ENCODE results near the gene USP54. TPM values are rescaled to one million over a fixed set of nuclear protein-coding genes. Genes with fewer than 3 reads are reported as not detected.
"Not testable (repeated sequence)": the region's sequence is repeated elsewhere in the genome, so short reads cannot be mapped to it uniquely, and the experiment has no call there.

USP54 gene
- total and polyA plus RNA-seq, 2 donors (not counting 3 experiments of a cell fraction or from before 2014, with no cell fraction given), result 9.3 to 14.2 TPM

DNA sequence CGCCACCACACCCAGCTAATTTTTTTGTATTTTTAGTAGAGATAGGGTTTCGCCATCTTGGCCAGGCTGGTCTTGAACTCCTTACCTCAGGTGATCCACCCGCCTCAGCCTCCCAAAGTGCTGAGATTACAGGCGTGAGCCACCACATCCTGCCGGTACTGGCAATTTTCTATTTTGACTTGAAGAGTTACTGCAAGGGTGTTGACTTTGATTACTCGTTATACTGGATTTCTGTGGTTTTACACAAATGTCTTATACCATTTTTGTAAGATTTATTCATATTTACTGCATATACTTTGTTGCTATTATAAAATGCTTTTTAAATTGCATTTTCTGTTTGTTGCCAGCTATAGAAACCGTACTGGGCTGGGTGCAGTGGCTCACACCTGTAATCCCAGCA lies 24.1 kb downstream of the USP54 start:
- H4K20me1 ChIP-seq (replicated peaks; ENCODE audit: control insufficient read depth, extremely low read depth, insufficient read depth, low read length); BruUV-seq (replicated peaks); DNase-seq (ENCODE audit: low read depth, low spot score); POLR2A ChIA-PET; intact Hi-C loops (cut with micrococcal nuclease); H3K9ac ChIP-seq (replicated peaks; ENCODE audit: extremely low read depth, insufficient read depth, low read length); dilution Hi-C loops (cut with MboI; ENCODE audit: extremely low pct_ligation_motif_present, low sequenced_read_pairs); H3K27ac ChIP-seq (ENCODE audit: insufficient read depth, low read depth, low read length); H3K4me1 ChIP-seq (ENCODE audit: control insufficient read depth, extremely low read depth, insufficient read depth, low read length); H3K4me2 ChIP-seq (ENCODE audit: insufficient read depth, low read length); H3K4me3 ChIP-seq (replicated peaks in 1 of 3; ENCODE audit: insufficient read depth in 1 of 3, low read depth in 1 of 3, low read length in 3 of 3); CTCF ChIA-PET; H2AFZ ChIP-seq (ENCODE audit: low read depth, low read length); H3K9me3 ChIP-seq (replicated peaks; ENCODE audit: control insufficient read depth, insufficient read depth, low read length); FAIRE-seq; H3K27me3 ChIP-seq (ENCODE audit: control insufficient read depth in 2 of 2, insufficient read depth in 2 of 2, low read length in 2 of 2); H3K79me2 ChIP-seq (ENCODE audit: control insufficient read depth, insufficient read depth, low read length); H3K36me3 ChIP-seq (ENCODE audit: control insufficient read depth in 2 of 2, extremely low read depth in 1 of 2, insufficient read depth in 2 of 2, low read length in 2 of 2); H3K9me1 ChIP-seq (replicated peaks; ENCODE audit: control insufficient read depth, extremely low read depth, insufficient read depth, low read length): not testable (repeated sequence)

DNA sequence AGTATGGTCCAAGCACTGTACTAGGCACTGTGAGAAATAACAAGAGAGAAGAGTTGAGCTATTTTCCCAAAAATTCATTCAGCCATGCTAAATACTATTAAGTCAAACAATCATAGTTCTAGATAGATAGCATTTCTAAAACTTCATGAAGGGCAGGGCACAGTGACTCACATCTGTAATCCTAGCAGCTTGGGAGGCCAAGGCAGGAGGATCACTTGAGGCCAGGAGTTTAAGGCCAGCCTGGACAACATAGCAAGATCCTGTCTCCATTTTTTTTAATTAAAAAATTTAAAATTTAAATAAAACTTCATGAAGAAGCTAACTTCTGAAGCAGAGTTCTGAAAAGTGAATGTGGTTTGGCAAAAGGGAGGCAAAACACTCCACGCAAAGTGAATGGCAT lies 29.9 kb downstream of the USP54 start:
- Histone ChIP-seq H3K27me3 (ENCODE audit: control insufficient read depth in 2 of 2, insufficient read depth in 2 of 2, low read length in 2 of 2) (no peaks in the 10 kb centered on the region), H3K9me1 (replicated peaks; ENCODE audit: control insufficient read depth, extremely low read depth, insufficient read depth, low read length) (no peaks in the 10 kb centered on the region), H3K36me3 (ENCODE audit: control insufficient read depth in 2 of 2, extremely low read depth in 1 of 2, insufficient read depth in 2 of 2, low read length in 2 of 2) (no peaks in the 10 kb centered on the region), H4K20me1 (replicated peaks; ENCODE audit: control insufficient read depth, extremely low read depth, insufficient read depth, low read length) (no peaks in the 10 kb centered on the region), H3K4me1 (ENCODE audit: control insufficient read depth, extremely low read depth, insufficient read depth, low read length) (no peaks in the 10 kb centered on the region), H3K27ac (ENCODE audit: insufficient read depth, low read depth, low read length) (no peak overlapping the region), H3K9me3 (replicated peaks; ENCODE audit: control insufficient read depth, insufficient read depth, low read length) (no peaks in the 10 kb centered on the region), H3K4me3 (replicated peaks in 1 of 3; ENCODE audit: insufficient read depth in 1 of 3, low read depth in 1 of 3, low read length in 3 of 3) (no peak overlapping the region), H3K4me2 (ENCODE audit: insufficient read depth, low read length) (no peak overlapping the region), H3K79me2 (ENCODE audit: control insufficient read depth, insufficient read depth, low read length) (no peaks in the 10 kb centered on the region), H3K9ac (replicated peaks; ENCODE audit: extremely low read depth, insufficient read depth, low read length) (no peak overlapping the region), H2AFZ (ENCODE audit: low read depth, low read length) (no peak overlapping the region)
- TF ChIP-seq FOS (IDR thresholded peaks at IDR 0.05; ENCODE audit: borderline replicate concordance, insufficient read depth, low read length), result no peak
- TF ChIP-seq EZH2 (IDR thresholded peaks at IDR 0.05; ENCODE audit: borderline replicate concordance, low read depth, low read length, severe bottlenecking), result no peak
- TF ChIP-seq JUN (IDR thresholded peaks at IDR 0.05; ENCODE audit: borderline replicate concordance, insufficient read depth, insufficient read length, low read depth), result no peak
- TF ChIP-seq, protein P1, sequence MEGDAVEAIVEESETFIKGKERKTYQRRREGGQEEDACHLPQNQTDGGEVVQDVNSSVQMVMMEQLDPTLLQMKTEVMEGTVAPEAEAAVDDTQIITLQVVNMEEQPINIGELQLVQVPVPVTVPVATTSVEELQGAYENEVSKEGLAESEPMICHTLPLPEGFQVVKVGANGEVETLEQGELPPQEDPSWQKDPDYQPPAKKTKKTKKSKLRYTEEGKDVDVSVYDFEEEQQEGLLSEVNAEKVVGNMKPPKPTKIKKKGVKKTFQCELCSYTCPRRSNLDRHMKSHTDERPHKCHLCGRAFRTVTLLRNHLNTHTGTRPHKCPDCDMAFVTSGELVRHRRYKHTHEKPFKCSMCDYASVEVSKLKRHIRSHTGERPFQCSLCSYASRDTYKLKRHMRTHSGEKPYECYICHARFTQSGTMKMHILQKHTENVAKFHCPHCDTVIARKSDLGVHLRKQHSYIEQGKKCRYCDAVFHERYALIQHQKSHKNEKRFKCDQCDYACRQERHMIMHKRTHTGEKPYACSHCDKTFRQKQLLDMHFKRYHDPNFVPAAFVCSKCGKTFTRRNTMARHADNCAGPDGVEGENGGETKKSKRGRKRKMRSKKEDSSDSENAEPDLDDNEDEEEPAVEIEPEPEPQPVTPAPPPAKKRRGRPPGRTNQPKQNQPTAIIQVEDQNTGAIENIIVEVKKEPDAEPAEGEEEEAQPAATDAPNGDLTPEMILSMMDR (IDR thresholded peaks at IDR 0.05; ENCODE audit: extremely low read depth in 1 of 2, insufficient read depth in 1 of 2, low read depth in 1 of 2, low read length in 2 of 2), result no peak
- TF ChIP-seq, protein P2, sequence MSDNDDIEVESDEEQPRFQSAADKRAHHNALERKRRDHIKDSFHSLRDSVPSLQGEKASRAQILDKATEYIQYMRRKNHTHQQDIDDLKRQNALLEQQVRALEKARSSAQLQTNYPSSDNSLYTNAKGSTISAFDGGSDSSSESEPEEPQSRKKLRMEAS (IDR thresholded peaks at IDR 0.05; ENCODE audit: insufficient read depth, insufficient read length), result no peak
- TF ChIP-seq POLR2AphosphoS5 (IDR thresholded peaks at IDR 0.05; ENCODE audit: insufficient read depth, low read depth, low read length), result no peak
- no peak for TF ChIP-seq GATA2 (IDR thresholded peaks at IDR 0.05; ENCODE audit: insufficient read depth, insufficient read length, low read depth, low read length)
- TF ChIP-seq MYC (IDR thresholded peaks at IDR 0.05; ENCODE audit: low read depth, low read length), result no peak
- no peak for TF ChIP-seq POLR2A (IDR thresholded peaks at IDR 0.05; ENCODE audit: low read depth, low read length)
- no peak for DNase-seq (ENCODE audit: low read depth, low spot score)
- BruUV-seq (replicated peaks), result no TSS peak
- intact Hi-C loops (cut with micrococcal nuclease), result no loop called here
- dilution Hi-C loops (cut with MboI; ENCODE audit: extremely low pct_ligation_motif_present, low sequenced_read_pairs), result no loop called here
- no peak for FAIRE-seq
- ChIA-PET POLR2A (no interaction called here), CTCF (interaction anchor here (1.0 kb wide), 1 partner anchor 10 kb away, joined by 4 read pairs; no protein-coding TSS in a partner anchor)

Data from endothelial cell of umbilical vein (primary cell).